IMR-90 (cell line): ENCODE results near the gene GSTA4. TPM values are rescaled to one million over a fixed set of nuclear protein-coding genes. Genes with fewer than 3 reads are reported as not detected.

Source experiments
- ATAC-seq: fragments of 200-7000 bp; cut with Tn5 transposase; 2 replicates; pipeline ENCODE4 v1.9.1; 2020; ENCODE audit warnings: low read depth, mild to moderate bottlenecking, moderate library complexity
- BruUV-seq: library from RNA; stranded (reverse); fragments of 400-500 nt; replicated peaks from 2 replicates; lab custom pipeline; 2021; lab: Mats Ljungman, UMichigan
- CTCF ChIA-PET: fragments of 300-600 bp; formaldehyde crosslinking; extraction: SDS; loops from one replicate; lab custom pipeline; 2021; ENCODE audit warnings: antibody characterized with exemption; lab: Yijun Ruan, JAX
- POLR2A ChIA-PET: fragments of 300-600 bp; sonication (Branson Sonifier 250); formaldehyde crosslinking; loops from one replicate; lab custom pipeline; 2022; ENCODE audit warnings: antibody characterized with exemption; ENCODE audit not compliant: unreplicated experiment; lab: Charles Lee
- DNase-seq: peaks from one replicate; pipeline ENCODE4 v3.0.0; 2013
- H2AFZ ChIP-seq: replicated peaks from 2 replicates; pipeline ENCODE3; 2013; ENCODE audit warnings: low read length, mild to moderate bottlenecking; ENCODE audit not compliant: poor library complexity
- H2AK5ac ChIP-seq: 2 replicates; pipeline ENCODE4 v1.6.1; 2013; ENCODE audit warnings: low read depth, low read length, inconsistent platforms
- H2AK9ac ChIP-seq: replicated peaks from 2 replicates; pipeline ENCODE3; 2013; ENCODE audit warnings: mild to moderate bottlenecking, low read depth, low read length, moderate library complexity; ENCODE audit not compliant: poor library complexity
- H2BK120ac ChIP-seq: 2 replicates; pipeline ENCODE4 v1.6.1; 2013; ENCODE audit warnings: low read depth, low read length, inconsistent platforms
- H2BK15ac ChIP-seq: 3 replicates; pipeline ENCODE4 v1.6.1; 2013; ENCODE audit warnings: low read depth, low read length, inconsistent platforms
- H2BK20ac ChIP-seq: 2 replicates; pipeline ENCODE4 v1.6.1; 2013; ENCODE audit warnings: low read depth, mild to moderate bottlenecking, inconsistent platforms, low read length, moderate library complexity
- H2BK5ac ChIP-seq: 2 replicates; pipeline ENCODE4 v1.6.1; 2013; ENCODE audit warnings: mild to moderate bottlenecking, low read depth, low read length, inconsistent platforms; ENCODE audit not compliant: poor library complexity, severe bottlenecking
- H3K14ac ChIP-seq: replicated peaks from 2 replicates; pipeline ENCODE4 v1.6.1; 2013; ENCODE audit warnings: low read depth, low read length, inconsistent platforms
- H3K18ac ChIP-seq: 2 replicates; pipeline ENCODE4 v1.6.1; 2013; ENCODE audit warnings: low read depth, low read length, control low read depth
- H3K23ac ChIP-seq: 2 replicates; pipeline ENCODE4 v1.6.1; 2013; ENCODE audit warnings: low read depth, low read length, inconsistent platforms
- H3K27ac ChIP-seq: 2 replicates; pipeline ENCODE4 v1.5.1; 2013; ENCODE audit warnings: mild to moderate bottlenecking, control low read depth, low read length; ENCODE audit not compliant: insufficient read depth
- H3K27me3 ChIP-seq: 2 replicates; pipeline ENCODE4 v1.6.1; 2013; ENCODE audit warnings: low read length; ENCODE audit not compliant: control insufficient read depth, insufficient read depth
- H3K36me3 ChIP-seq: 2 replicates; pipeline ENCODE4 v1.6.1; 2013; ENCODE audit warnings: low read length, mixed read lengths; ENCODE audit not compliant: control insufficient read depth, insufficient read depth
- H3K4ac ChIP-seq: 2 replicates; pipeline ENCODE4 v1.6.1; 2013; ENCODE audit warnings: low read depth, low read length, inconsistent platforms
- H3K4me1 ChIP-seq: 2 replicates; pipeline ENCODE4 v1.6.1; 2013; ENCODE audit warnings: low read length, mixed read lengths; ENCODE audit not compliant: control insufficient read depth, insufficient read depth
- H3K4me2 ChIP-seq: 2 replicates; pipeline ENCODE4 v1.6.1; 2013; ENCODE audit warnings: low read depth, mild to moderate bottlenecking, control low read depth, low read length, moderate library complexity
- H3K4me3 ChIP-seq: 2 replicates; pipeline ENCODE4 v1.5.1; 2013; ENCODE audit warnings: low read depth, mild to moderate bottlenecking, control low read depth, low read length, moderate library complexity; ENCODE audit not compliant: insufficient read depth
- H3K56ac ChIP-seq: 2 replicates; pipeline ENCODE4 v1.6.1; 2013; ENCODE audit warnings: low read length, inconsistent platforms; ENCODE audit not compliant: insufficient read depth; ENCODE audit errors: extremely low read depth
- H3K79me1 ChIP-seq, 2 experiments: 2 replicates each; pipeline ENCODE4 v1.6.1; 2013; ENCODE audit warnings: low read length in 2 of 2, inconsistent platforms in 1 of 2, low read depth in 1 of 2
- H3K9ac ChIP-seq: 2 replicates; pipeline ENCODE4 v1.6.1; 2013; ENCODE audit warnings: low read depth, low read length, control low read depth
- H3K9me1 ChIP-seq: 2 replicates; pipeline ENCODE4 v1.6.1; 2013; ENCODE audit warnings: low read length, inconsistent platforms; ENCODE audit not compliant: insufficient read depth
- H3K9me3 ChIP-seq: 2 replicates; pipeline ENCODE4 v1.6.1; 2013; ENCODE audit warnings: low read length; ENCODE audit not compliant: control insufficient read depth, insufficient read depth
- H4K20me1 ChIP-seq: 2 replicates; pipeline ENCODE4 v1.6.1; 2013; ENCODE audit warnings: low read length, inconsistent platforms; ENCODE audit not compliant: insufficient read depth
- H4K5ac ChIP-seq: 2 replicates; pipeline ENCODE4 v1.6.1; 2013; ENCODE audit warnings: mild to moderate bottlenecking, low read depth, low read length, control low read depth
- H4K8ac ChIP-seq, 2 experiments: 2 replicates each; pipeline ENCODE4 v1.6.1; 2013; ENCODE audit warnings: low read depth in 2 of 2, low read length in 2 of 2, control low read depth in 1 of 2, inconsistent platforms in 1 of 2
- H4K91ac ChIP-seq: 2 replicates; pipeline ENCODE4 v1.6.1; 2013; ENCODE audit warnings: low read depth, low read length, inconsistent platforms; ENCODE audit not compliant: insufficient read depth
- BHLHE40 ChIP-seq: fragments of 150-350 bp; IDR thresholded peaks from 2 replicates; pipeline ENCODE4 v1.6.1; 2016; ENCODE audit warnings: mild to moderate bottlenecking, low read depth, low read length
- CEBPB ChIP-seq: IDR thresholded peaks from 2 replicates; pipeline ENCODE4 v1.6.1; 2012; ENCODE audit warnings: low read depth, low read length, improper control_type of control experiment
- CHD1 ChIP-seq: IDR thresholded peaks from 2 replicates; pipeline ENCODE4 v1.6.1; 2012; ENCODE audit warnings: low read depth, low read length, improper control_type of control experiment
- FOS ChIP-seq: fragments of 150-350 bp; IDR thresholded peaks from 2 replicates; pipeline ENCODE4 v1.6.1; 2016; ENCODE audit warnings: low read depth, low read length
- MAFK ChIP-seq: IDR thresholded peaks from 2 replicates; pipeline ENCODE4 v1.6.1; 2012; ENCODE audit warnings: low read depth, low read length, improper control_type of control experiment
- MAZ ChIP-seq: IDR thresholded peaks from 2 replicates; pipeline ENCODE4 v1.6.1; 2012; ENCODE audit warnings: low read depth, mild to moderate bottlenecking, low read length, improper control_type of control experiment, moderate library complexity, borderline replicate concordance
- MXI1 ChIP-seq: IDR thresholded peaks from 2 replicates; pipeline ENCODE4 v1.6.1; 2012; ENCODE audit warnings: low read depth, mild to moderate bottlenecking, low read length, moderate library complexity, borderline replicate concordance
- NFE2L2 ChIP-seq: fragments of 150-350 bp; IDR thresholded peaks from 2 replicates; pipeline ENCODE4 v1.6.1; 2016; ENCODE audit warnings: low read depth, mild to moderate bottlenecking, low read length
- POLR2A ChIP-seq: IDR thresholded peaks from 2 replicates; pipeline ENCODE4 v1.6.1; 2012; ENCODE audit warnings: mild to moderate bottlenecking, low read depth, low read length
- RAD21 ChIP-seq: IDR thresholded peaks from 2 replicates; pipeline ENCODE4 v1.6.1; 2012; ENCODE audit warnings: low read length, improper control_type of control experiment
- RCOR1 ChIP-seq: IDR thresholded peaks from 2 replicates; pipeline ENCODE4 v1.6.1; 2012; ENCODE audit warnings: mild to moderate bottlenecking, low read length, improper control_type of control experiment; ENCODE audit not compliant: insufficient replicate concordance
- RFX5 ChIP-seq: IDR thresholded peaks from 2 replicates; pipeline ENCODE4 v1.8.0; 2012; ENCODE audit warnings: low read depth, mild to moderate bottlenecking, low read length, moderate library complexity
- SMC3 ChIP-seq: fragments of 150-350 bp; IDR thresholded peaks from 2 replicates; pipeline ENCODE4 v1.6.1; 2016; ENCODE audit warnings: low read depth, mild to moderate bottlenecking, antibody characterized with exemption, low read length, moderate library complexity
- WGBS, 2 experiments: methylation state at CpG; one replicate each; pipeline versions ENCODE4 v1.1.5 to v1.1.7; 2013; ENCODE audit warnings: missing lambda C conversion rate in 2 of 2; ENCODE audit not compliant: insufficient read length in 1 of 2; ENCODE audit errors: extremely low coverage in 2 of 2; 5-methylcytosine and 5-hydroxymethylcytosine counted together
- dilution Hi-C: fragments of 300-500 bp; cut with HindIII; formaldehyde crosslinking; loops from one replicate; pipeline ENCODE4 v1.14.3; 2018; ENCODE audit warnings: low sequenced_read_pairs; ENCODE audit not compliant: unreplicated experiment
- in situ Hi-C: fragments of 300-500 bp; cut with MboI; formaldehyde crosslinking; loops from 3 replicates; pipeline ENCODE4 v1.14.3; 2019; ENCODE audit warnings: low sequenced_read_pairs, inconsistent platforms, mixed read lengths
- intact Hi-C: fragments of 100-400 bp; cut with micrococcal nuclease; formaldehyde crosslinking; loops from 2 replicates; pipeline ENCODE4 v1.10.0; 2022
- polyA plus RNA-seq, 3 experiments: library from polyadenylated mRNA; depleted of rRNA; stranded (reverse); fragments of >200 nt; gene quantifications; 2 replicates each; pipeline ENCODE4 v1.2.3, GENCODE V29; 2012; ENCODE audit warnings: low replicate concordance in 1 of 3
- total RNA-seq: library from RNA; depleted of rRNA; stranded (reverse); fragments of >200 nt; gene quantifications from 2 replicates; pipeline ENCODE4 v1.2.3, GENCODE V29; 2012
- TF ChIP-seq, protein P1 (sequence below): conservative IDR thresholded peaks from 2 replicates; pipeline ENCODE4 v1.5.1; 2012; ENCODE audit warnings: mild to moderate bottlenecking, low read depth, low read length, improper control_type of control experiment
- TF ChIP-seq, protein P2 (sequence below): fragments of 150-350 bp; IDR thresholded peaks from 2 replicates; pipeline ENCODE4 v1.6.1; 2016; ENCODE audit warnings: low read depth, mild to moderate bottlenecking, low read length, moderate library complexity, borderline replicate concordance
- TF ChIP-seq, protein P3 (sequence below): fragments of 150-350 bp; IDR thresholded peaks from 2 replicates; pipeline ENCODE4 v1.6.1; 2017; ENCODE audit warnings: mild to moderate bottlenecking, antibody characterized with exemption, low read length, low read depth

The GSTA4 gene
- total and polyA plus RNA-seq, 2 of the 4 experiments (the other 2 are of a cell fraction) = 26.9 to 35.6 TPM

DNA sequence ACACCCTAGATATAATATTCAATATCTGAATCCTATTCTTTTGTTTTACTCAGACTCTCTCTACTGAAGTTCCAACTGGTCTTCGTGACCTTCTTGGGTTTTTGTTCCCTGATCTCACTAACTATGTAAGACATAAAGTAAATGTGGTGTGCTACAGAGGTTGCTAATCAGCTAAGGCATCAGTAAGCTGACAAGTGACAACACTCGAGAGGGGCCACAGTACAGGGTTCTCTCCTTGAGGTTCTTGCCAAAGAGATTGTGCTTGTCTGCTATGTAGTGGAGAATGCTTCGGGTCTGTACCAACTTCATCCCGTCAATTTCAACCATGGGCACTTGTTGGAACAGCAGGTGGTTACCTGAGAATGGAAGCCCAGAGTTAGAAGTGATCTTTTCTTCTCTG is 9.9 kb downstream of the GSTA4 start:
- ChIA-PET POLR2A (no interaction called here), CTCF (no interaction called here)
- no peak overlapping the region for H4K91ac ChIP-seq
- no peak overlapping the region for H3K9ac ChIP-seq
- H2BK20ac ChIP-seq = no peak overlapping the region
- H3K36me3 ChIP-seq = peaks cover 18% of the 10 kb centered on the region
- no peak overlapping the region for H4K5ac ChIP-seq
- intact Hi-C loops (no loop called here), in situ Hi-C loops (no loop called here), dilution Hi-C loops (no loop called here)
- H3K79me1 ChIP-seq = no peaks in the 10 kb centered on the region
- no peaks in the 10 kb centered on the region for H3K27me3 ChIP-seq
- no peak overlapping the region for H4K8ac ChIP-seq
- peaks cover 2% of the 10 kb centered on the region; the same call in 1 of the 2 replicates for H3K4me1 ChIP-seq
- no peak overlapping the region for H2AK5ac ChIP-seq
- DNase-seq (no peak), ATAC-seq (no peak)
- no TSS peak for BruUV-seq
- no peak overlapping the region for H3K23ac ChIP-seq
- TF ChIP-seq BHLHE40 (no peak), RCOR1 (no peak), RFX5 (no peak), CEBPB (no peak), SMC3 (no peak), NFE2L2 (no peak), FOS (no peak), RAD21 (no peak), POLR2A (no peak), MAZ (no peak), CHD1 (no peak), MAFK (no peak), MXI1 (no peak)
- TF ChIP-seq, protein P1, sequence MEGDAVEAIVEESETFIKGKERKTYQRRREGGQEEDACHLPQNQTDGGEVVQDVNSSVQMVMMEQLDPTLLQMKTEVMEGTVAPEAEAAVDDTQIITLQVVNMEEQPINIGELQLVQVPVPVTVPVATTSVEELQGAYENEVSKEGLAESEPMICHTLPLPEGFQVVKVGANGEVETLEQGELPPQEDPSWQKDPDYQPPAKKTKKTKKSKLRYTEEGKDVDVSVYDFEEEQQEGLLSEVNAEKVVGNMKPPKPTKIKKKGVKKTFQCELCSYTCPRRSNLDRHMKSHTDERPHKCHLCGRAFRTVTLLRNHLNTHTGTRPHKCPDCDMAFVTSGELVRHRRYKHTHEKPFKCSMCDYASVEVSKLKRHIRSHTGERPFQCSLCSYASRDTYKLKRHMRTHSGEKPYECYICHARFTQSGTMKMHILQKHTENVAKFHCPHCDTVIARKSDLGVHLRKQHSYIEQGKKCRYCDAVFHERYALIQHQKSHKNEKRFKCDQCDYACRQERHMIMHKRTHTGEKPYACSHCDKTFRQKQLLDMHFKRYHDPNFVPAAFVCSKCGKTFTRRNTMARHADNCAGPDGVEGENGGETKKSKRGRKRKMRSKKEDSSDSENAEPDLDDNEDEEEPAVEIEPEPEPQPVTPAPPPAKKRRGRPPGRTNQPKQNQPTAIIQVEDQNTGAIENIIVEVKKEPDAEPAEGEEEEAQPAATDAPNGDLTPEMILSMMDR = no peak
- TF ChIP-seq, protein P2, sequence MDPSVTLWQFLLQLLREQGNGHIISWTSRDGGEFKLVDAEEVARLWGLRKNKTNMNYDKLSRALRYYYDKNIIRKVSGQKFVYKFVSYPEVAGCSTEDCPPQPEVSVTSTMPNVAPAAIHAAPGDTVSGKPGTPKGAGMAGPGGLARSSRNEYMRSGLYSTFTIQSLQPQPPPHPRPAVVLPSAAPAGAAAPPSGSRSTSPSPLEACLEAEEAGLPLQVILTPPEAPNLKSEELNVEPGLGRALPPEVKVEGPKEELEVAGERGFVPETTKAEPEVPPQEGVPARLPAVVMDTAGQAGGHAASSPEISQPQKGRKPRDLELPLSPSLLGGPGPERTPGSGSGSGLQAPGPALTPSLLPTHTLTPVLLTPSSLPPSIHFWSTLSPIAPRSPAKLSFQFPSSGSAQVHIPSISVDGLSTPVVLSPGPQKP = no peak
- TF ChIP-seq, protein P3, sequence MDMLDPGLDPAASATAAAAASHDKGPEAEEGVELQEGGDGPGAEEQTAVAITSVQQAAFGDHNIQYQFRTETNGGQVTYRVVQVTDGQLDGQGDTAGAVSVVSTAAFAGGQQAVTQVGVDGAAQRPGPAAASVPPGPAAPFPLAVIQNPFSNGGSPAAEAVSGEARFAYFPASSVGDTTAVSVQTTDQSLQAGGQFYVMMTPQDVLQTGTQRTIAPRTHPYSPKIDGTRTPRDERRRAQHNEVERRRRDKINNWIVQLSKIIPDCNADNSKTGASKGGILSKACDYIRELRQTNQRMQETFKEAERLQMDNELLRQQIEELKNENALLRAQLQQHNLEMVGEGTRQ = no peak
- no peak overlapping the region for H3K4me2 ChIP-seq
- peaks cover 5% of the 10 kb centered on the region for H3K9me1 ChIP-seq
- H2BK5ac ChIP-seq = no peak overlapping the region
- H3K56ac ChIP-seq = no peak overlapping the region
- H3K4me3 ChIP-seq = no peak overlapping the region
- no peak overlapping the region for H2AK9ac ChIP-seq
- H2BK120ac ChIP-seq = no peak overlapping the region
- H3K14ac ChIP-seq = no peak overlapping the region
- H2AFZ ChIP-seq = no peak overlapping the region
- H3K27ac ChIP-seq = no peak overlapping the region
- H3K4ac ChIP-seq = no peak overlapping the region
- H3K9me3 ChIP-seq = no peaks in the 10 kb centered on the region
- no peak overlapping the region for H2BK15ac ChIP-seq
- 100% methylated on average over 1 of the region's 4 CpGs; no CpG with 5 or more reads in 1 of the 2 experiments for WGBS, 2 experiments
- H4K20me1 ChIP-seq = no peaks in the 10 kb centered on the region
- no peak overlapping the region for H3K18ac ChIP-seq
